H9 (cell line): ENCODE data around the gene RNU7-1. TPM values are rescaled to one million over a fixed set of nuclear protein-coding genes. Genes with fewer than 3 reads are reported as not detected.

ENCODE experiments used
- DNase-seq: peaks from one replicate; pipeline ENCODE4 v3.0.0-alpha.2; 2017
- H2AFZ ChIP-seq: one replicate; pipeline ENCODE4 v1.6.1; 2013; ENCODE audit warnings: mild to moderate bottlenecking, low read length, control low read depth, moderate library complexity
- H2AK5ac ChIP-seq: 2 replicates; pipeline ENCODE4 v1.6.1; 2013; ENCODE audit warnings: low read length, control low read depth, mixed read lengths; ENCODE audit not compliant: insufficient read length
- H2BK120ac ChIP-seq: one replicate; pipeline ENCODE4 v1.6.1; 2013; ENCODE audit warnings: low read depth, mild to moderate bottlenecking, low read length, control low read depth, inconsistent platforms; ENCODE audit not compliant: poor library complexity, severe bottlenecking
- H2BK12ac ChIP-seq: 2 replicates; pipeline ENCODE4 v1.6.1; 2013; ENCODE audit warnings: low read length, control low read depth, mixed read lengths, low read depth; ENCODE audit not compliant: insufficient read length
- H2BK15ac ChIP-seq: 2 replicates; pipeline ENCODE4 v1.6.1; 2013; ENCODE audit warnings: low read depth, low read length, control low read depth
- H2BK20ac ChIP-seq: one replicate; pipeline ENCODE4 v1.6.1; 2013; ENCODE audit warnings: low read depth, mild to moderate bottlenecking, low read length, control low read depth, inconsistent platforms; ENCODE audit not compliant: poor library complexity, severe bottlenecking
- H2BK5ac ChIP-seq: 2 replicates; pipeline ENCODE4 v1.6.1; 2013; ENCODE audit warnings: low read length, control low read depth, mixed read lengths; ENCODE audit not compliant: insufficient read length
- H3K14ac ChIP-seq: 2 replicates; pipeline ENCODE4 v1.6.1; 2013; ENCODE audit warnings: low read length, control low read depth; ENCODE audit not compliant: insufficient read depth
- H3K18ac ChIP-seq: 2 replicates; pipeline ENCODE4 v1.6.1; 2013; ENCODE audit warnings: low read depth, mild to moderate bottlenecking, mixed read lengths, low read length, control low read depth; ENCODE audit not compliant: insufficient read length
- H3K23ac ChIP-seq: 2 replicates; pipeline ENCODE4 v1.6.1; 2013; ENCODE audit warnings: low read length, control low read depth, mixed read lengths, low read depth; ENCODE audit not compliant: insufficient read length
- H3K23me2 ChIP-seq: 2 replicates; pipeline ENCODE4 v1.6.1; 2013; ENCODE audit warnings: low read depth, mild to moderate bottlenecking, mixed read lengths, low read length, control low read depth; ENCODE audit not compliant: insufficient read length, poor library complexity, severe bottlenecking
- H3K27ac ChIP-seq: 2 replicates; pipeline ENCODE4 v1.5.1; 2013; ENCODE audit warnings: low read length, control low read depth, mixed read lengths, low read depth; ENCODE audit not compliant: insufficient read length
- H3K27me3 ChIP-seq: 2 replicates; pipeline ENCODE4 v1.6.1; 2013; ENCODE audit warnings: low read length, control low read depth, inconsistent platforms; ENCODE audit not compliant: insufficient read depth
- H3K4ac ChIP-seq: 2 replicates; pipeline ENCODE4 v1.6.1; 2013; ENCODE audit warnings: low read depth, mild to moderate bottlenecking, control low read depth, inconsistent platforms, low read length, moderate library complexity
- H3K4me1 ChIP-seq: 2 replicates; pipeline ENCODE4 v1.6.1; 2013; ENCODE audit warnings: low read length, control low read depth, inconsistent platforms; ENCODE audit not compliant: insufficient read depth
- H3K4me2 ChIP-seq: 2 replicates; pipeline ENCODE4 v1.6.1; 2013; ENCODE audit warnings: low read length, control low read depth, mixed read lengths; ENCODE audit not compliant: insufficient read length, insufficient read depth
- H3K56ac ChIP-seq: 2 replicates; pipeline ENCODE4 v1.6.1; 2013; ENCODE audit warnings: low read depth, mild to moderate bottlenecking, mixed read lengths, low read length, control low read depth; ENCODE audit not compliant: insufficient read length
- H3K79me1 ChIP-seq: 2 replicates; pipeline ENCODE4 v1.6.1; 2013; ENCODE audit warnings: low read depth, mild to moderate bottlenecking, moderate library complexity, low read length, control low read depth, inconsistent platforms; ENCODE audit not compliant: insufficient read depth, poor library complexity, severe bottlenecking
- H3K79me2 ChIP-seq: 2 replicates; pipeline ENCODE4 v1.6.1; 2013; ENCODE audit warnings: low read length, control low read depth, inconsistent platforms; ENCODE audit not compliant: insufficient read depth
- H3K9ac ChIP-seq: 2 replicates; pipeline ENCODE4 v1.6.1; 2013; ENCODE audit warnings: low read length, control low read depth, mixed read lengths; ENCODE audit not compliant: insufficient read length; ENCODE audit errors: extremely low read depth
- H3K9me3 ChIP-seq: one replicate; pipeline ENCODE4 v1.6.1; 2013; ENCODE audit warnings: low read depth, low read length, inconsistent platforms; ENCODE audit not compliant: control insufficient read depth
- H3T11ph ChIP-seq: one replicate; pipeline ENCODE4 v1.6.1; 2013; ENCODE audit warnings: mild to moderate bottlenecking, low read length, control low read depth, inconsistent platforms
- H4K20me1 ChIP-seq: one replicate; pipeline ENCODE4 v1.6.1; 2013; ENCODE audit not compliant: control insufficient read depth, insufficient read length, insufficient read depth
- H4K5ac ChIP-seq: 2 replicates; pipeline ENCODE4 v1.6.1; 2013; ENCODE audit warnings: low read depth, mild to moderate bottlenecking, mixed read lengths, low read length, control low read depth; ENCODE audit not compliant: insufficient read length
- H4K8ac ChIP-seq: replicated peaks from 2 replicates; pipeline ENCODE4 v1.6.1; 2013; ENCODE audit warnings: low read length, control low read depth, mixed read lengths, low read depth; ENCODE audit not compliant: insufficient read length
- H4K91ac ChIP-seq: 2 replicates; pipeline ENCODE4 v1.6.1; 2013; ENCODE audit warnings: low read depth, mild to moderate bottlenecking, moderate library complexity, mixed read lengths, low read length, control low read depth; ENCODE audit not compliant: insufficient read length
- H3K27ac Mint-ChIP-seq, 3 experiments: 2 replicates in 2 of 3; 3 replicates in 1 of 3; pipeline ENCODE4 v1.8.0; 2020 to 2021; ENCODE audit warnings: mixed read lengths in 3 of 3, mild to moderate bottlenecking in 1 of 3, moderate library complexity in 1 of 3
- H3K27me3 Mint-ChIP-seq: 2 replicates; pipeline ENCODE4 v1.8.0; 2021; ENCODE audit warnings: low read depth, mild to moderate bottlenecking, moderate library complexity, mixed read lengths
- H3K36me3 Mint-ChIP-seq, 3 experiments: 2 replicates in 2 of 3; 3 replicates in 1 of 3; pipeline ENCODE4 v1.8.0; 2020 to 2021; ENCODE audit warnings: low read depth in 3 of 3, mixed read lengths in 3 of 3; ENCODE audit not compliant: insufficient read depth in 1 of 3
- H3K4me1 Mint-ChIP-seq, 2 experiments: 2 replicates each; pipeline ENCODE4 v1.8.0; 2020; ENCODE audit warnings: mixed read lengths in 2 of 2
- H3K4me3 Mint-ChIP-seq, 2 experiments: 2 replicates in 1 of 2; 3 replicates in 1 of 2; pipeline ENCODE4 v1.8.0; 2020 to 2021; ENCODE audit warnings: mild to moderate bottlenecking in 2 of 2, mixed read lengths in 2 of 2, moderate library complexity in 1 of 2
- H3K9me3 Mint-ChIP-seq, 2 experiments: 2 replicates in 1 of 2; 3 replicates in 1 of 2; pipeline ENCODE4 v1.8.0; 2020; ENCODE audit warnings: mild to moderate bottlenecking in 2 of 2, mixed read lengths in 2 of 2, moderate library complexity in 1 of 2
- CTCF ChIP-seq: fragments of 200-600 bp; sonication (generic); conservative IDR thresholded peaks from 3 replicates; pipeline ENCODE4 v1.8.0; 2021; ENCODE audit warnings: antibody characterized with exemption, mild to moderate bottlenecking
- WGBS: extraction: QIAGEN DNeasy Blood & Tissue Kit; methylation state at CpG from one replicate; pipeline ENCODE4 v1.1.7; 2013; ENCODE audit warnings: missing lambda C conversion rate, low lambda C conversion rate, mixed read lengths; ENCODE audit not compliant: insufficient read length; ENCODE audit errors: extremely low coverage; 5-methylcytosine and 5-hydroxymethylcytosine counted together
- long read RNA-seq: library from polyadenylated mRNA; unstranded; transcript quantifications from one replicate; pipeline ENCODE4 v2.0.0, GENCODE V29; 2020
- total RNA-seq: library from RNA; stranded (reverse); gene quantifications from 2 replicates; pipeline ENCODE4 v1.2.1, GENCODE V29; 2021

Gene RNU7-1
- total RNA-seq, result not detected in 2 replicates
- long read RNA-seq, partial matches to known transcripts, result 0 of 2 reads
- long read RNA-seq, other reads (novel, unspliced or antisense), result 0 of 2 reads

GRCh38 chr12:6943722-6944380 is at the start of gene RNU7-1, which contains the start of gene C12orf57:
Gene RNU7-1, plus strand, starts transcription at chr12:6943816.
Gene C12orf57, plus strand, starts transcription at chr12:6944022. Its CDS starts 100 bp downstream, at chr12:6944122.
- Mint-ChIP-seq H3K27ac (peak within 1 kb of the TSS; percentile 98 to 100 (median 100)), H3K4me3 (peak within 1 kb of the TSS; percentile 93 to 94), H3K36me3 (peaks cover 17 to 41% (median 29%) of the 10 kb centered on the region in 3 experiments), H3K9me3 (no peaks in the 10 kb centered on the region; a peak in 2 of 5 replicates), H3K27me3 (peaks cover 2% of the 10 kb centered on the region; the same call in 1 of the 2 replicates), H3K4me1 (peaks cover 37 to 43% of the 10 kb centered on the region in 2 experiments)
- Histone ChIP-seq H4K5ac (peak within 1 kb of the TSS; percentile 79), H3K4me1 (0 out of 2 replicates have a peak, but pooled peaks cover 4% of the 10 kb centered on the region), H3K27me3 (no peaks in the 10 kb centered on the region), H3K9ac (peak within 1 kb of the TSS; percentile 98), H2BK15ac (no peak within 1 kb of the TSS), H3K4ac (peak within 1 kb of the TSS; percentile 18; the same call in 1 of the 2 replicates), H2AK5ac (no peak within 1 kb of the TSS), H4K20me1 (no peaks in the 10 kb centered on the region), H3K9me3 (no peaks in the 10 kb centered on the region), H3K79me1 (no peaks in the 10 kb centered on the region), H2BK5ac (peak within 1 kb of the TSS; percentile 96), H3K23ac (no peak within 1 kb of the TSS), H3K27ac (peak within 1 kb of the TSS; percentile 96), H3K56ac (peak within 1 kb of the TSS; percentile 63), H3K4me2 (peak within 1 kb of the TSS; percentile 96), H2BK12ac (no peak within 1 kb of the TSS), H3T11ph (peak within 1 kb of the TSS; percentile 60), H2BK120ac (peak within 1 kb of the TSS; percentile 44), H3K14ac (peak within 1 kb of the TSS; percentile 99), H4K8ac (peak within 1 kb of the TSS; percentile 23), H3K79me2 (no peaks in the 10 kb centered on the region), H2BK20ac (no peak within 1 kb of the TSS), H2AFZ (no peak within 1 kb of the TSS), H4K91ac (no peak within 1 kb of the TSS), H3K18ac (peak within 1 kb of the TSS; percentile 98), H3K23me2 (peaks cover 16% of the 10 kb centered on the region)
- no CpG with 5 or more reads among the region's 31 CpGs for WGBS
- TF ChIP-seq CTCF, result no peak
- DNase-seq, result peak; percentile 97
